ENCODE data around the gene NOMO2.
"Not testable (repeated sequence)": the region's sequence is repeated elsewhere in the genome, so short reads cannot be mapped to it uniquely, and the experiment has no call there.

NOMO2 gene

DNA sequence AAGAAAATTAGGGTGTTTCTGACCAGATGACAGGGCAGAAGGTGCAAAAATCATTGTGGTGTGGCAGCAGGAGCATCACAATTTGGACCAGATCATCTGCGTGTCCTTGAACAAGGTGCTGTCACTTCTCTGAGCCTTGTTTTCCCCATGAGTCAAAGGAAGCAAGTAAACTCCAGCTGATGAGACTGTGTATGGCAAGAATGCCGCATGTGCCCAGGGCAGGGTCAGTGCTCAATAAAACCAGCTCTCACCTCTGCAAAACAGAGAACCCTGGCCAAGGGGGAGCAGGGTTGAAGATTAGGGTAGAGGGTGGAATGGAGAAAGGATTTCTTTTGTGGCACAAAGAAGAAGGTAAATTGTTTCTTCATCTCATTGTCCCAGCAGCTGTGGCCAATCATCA is 17.4 kb upstream of the NOMO2 start:
- not testable (repeated sequence) for DNase-seq (ENCODE audit: low spot score); FAIRE-seq

DNA sequence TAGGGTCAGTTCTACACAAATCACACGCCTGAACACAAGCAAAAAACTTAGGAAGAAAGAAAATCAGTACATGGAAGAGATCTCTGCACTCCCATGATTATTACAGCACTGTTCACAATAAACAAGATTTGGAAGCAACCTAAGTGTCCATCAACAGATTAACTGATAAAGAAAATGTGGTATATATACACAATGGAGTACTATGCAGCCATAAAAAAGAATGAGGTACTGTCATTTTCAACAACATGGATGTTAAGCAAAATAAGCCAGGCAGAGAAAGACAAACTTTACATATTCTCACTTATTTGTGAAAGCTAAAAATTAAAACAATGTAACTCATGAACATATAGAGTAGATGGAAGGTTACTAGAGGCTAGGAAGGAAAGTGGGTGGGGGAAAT is 16.0 kb upstream of the NOMO2 start:
- not testable (repeated sequence) for FAIRE-seq; DNase-seq (ENCODE audit: low spot score)

DNA sequence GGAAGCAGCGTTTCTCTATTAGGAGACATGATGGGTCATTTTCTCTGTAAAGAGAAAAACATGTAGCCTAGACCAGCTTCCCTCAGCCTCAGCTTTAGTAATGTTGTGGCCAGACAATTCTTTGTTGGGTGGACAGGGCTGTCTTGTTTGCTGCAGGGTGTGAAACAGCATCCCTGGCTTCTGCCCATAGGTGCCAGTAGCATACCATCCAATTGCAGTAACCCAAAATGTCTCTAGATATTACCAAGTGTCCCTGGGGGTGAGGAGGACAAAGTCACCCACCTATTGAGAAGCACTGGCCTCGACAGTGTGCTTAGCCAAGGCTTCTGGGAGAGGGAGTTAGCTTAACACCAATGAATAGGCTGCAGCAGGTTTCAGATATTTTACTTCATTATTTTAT is 14.0 kb upstream of the NOMO2 start:
- FAIRE-seq; DNase-seq (ENCODE audit: low spot score): not testable (repeated sequence)

DNA sequence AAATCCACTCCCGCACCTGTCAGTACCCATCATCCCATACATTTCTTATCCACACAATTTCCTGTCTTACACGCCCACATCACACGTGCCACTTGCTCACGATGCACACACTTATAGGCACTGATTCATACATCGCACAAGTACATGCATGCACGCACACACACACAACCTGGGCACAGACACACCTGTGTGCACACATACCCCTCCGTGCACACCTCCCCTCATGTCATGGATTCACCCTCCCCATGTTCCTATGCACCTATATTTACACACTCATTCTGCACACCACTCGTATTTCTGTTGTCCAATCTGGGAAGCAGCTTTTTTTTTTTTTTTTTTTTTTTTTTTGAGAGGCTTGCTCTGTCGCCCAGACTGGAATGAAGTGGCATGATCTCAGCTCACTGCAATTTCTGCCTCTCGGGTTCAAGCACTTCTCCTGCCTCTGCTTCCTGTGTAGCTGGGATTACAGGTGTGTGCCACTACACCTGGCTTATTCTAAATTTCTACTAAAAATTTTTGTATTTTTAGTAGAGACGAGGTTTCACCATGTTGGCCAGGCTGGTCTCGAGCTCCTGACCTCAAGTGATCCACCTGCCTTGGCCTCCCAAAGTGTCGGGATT is 13.5 kb upstream of the NOMO2 start:
- not testable (repeated sequence) for FAIRE-seq; DNase-seq (ENCODE audit: low spot score)

DNA sequence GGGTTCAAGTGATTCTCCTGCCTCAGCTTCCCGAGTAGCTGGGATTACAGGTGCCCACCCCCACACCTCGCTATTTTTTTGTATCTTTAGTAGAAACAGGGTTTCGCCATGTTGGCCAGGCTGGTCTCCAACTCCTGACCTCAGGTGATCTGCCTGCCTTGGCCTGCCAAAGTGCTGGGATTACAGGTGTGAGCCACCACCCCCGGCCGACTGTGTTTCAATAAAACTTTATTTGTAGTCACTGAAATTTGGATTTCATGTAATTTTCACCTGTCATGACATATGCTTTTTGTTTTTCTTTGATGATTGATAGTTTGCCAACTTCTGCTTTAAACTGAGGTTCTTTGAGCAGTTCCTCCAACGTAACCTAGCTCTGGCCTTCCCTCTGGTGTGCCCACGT is 12.0 kb upstream of the NOMO2 start:
- not testable (repeated sequence) for DNase-seq (ENCODE audit: low spot score); FAIRE-seq

DNA sequence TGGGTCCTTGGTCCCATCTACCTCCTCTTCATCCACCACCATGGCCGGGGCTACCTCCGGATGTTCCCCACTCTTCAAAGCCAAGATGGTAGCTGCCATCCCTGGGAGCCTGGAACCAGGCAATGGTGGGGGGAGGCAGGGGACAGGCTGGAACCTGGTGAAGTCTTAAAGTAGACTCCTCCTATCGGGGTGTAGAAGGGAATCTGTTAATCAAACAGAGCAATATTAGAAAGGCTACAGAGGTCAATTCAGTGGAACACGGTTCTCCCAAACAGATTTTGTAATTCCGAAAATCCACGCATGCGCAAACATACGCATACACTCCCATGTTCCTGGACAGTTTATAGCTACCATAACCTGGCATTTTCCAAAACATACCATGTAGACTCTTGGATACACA is 11.1 kb upstream of the NOMO2 start:
- not testable (repeated sequence) for DNase-seq (ENCODE audit: low spot score); FAIRE-seq

DNA sequence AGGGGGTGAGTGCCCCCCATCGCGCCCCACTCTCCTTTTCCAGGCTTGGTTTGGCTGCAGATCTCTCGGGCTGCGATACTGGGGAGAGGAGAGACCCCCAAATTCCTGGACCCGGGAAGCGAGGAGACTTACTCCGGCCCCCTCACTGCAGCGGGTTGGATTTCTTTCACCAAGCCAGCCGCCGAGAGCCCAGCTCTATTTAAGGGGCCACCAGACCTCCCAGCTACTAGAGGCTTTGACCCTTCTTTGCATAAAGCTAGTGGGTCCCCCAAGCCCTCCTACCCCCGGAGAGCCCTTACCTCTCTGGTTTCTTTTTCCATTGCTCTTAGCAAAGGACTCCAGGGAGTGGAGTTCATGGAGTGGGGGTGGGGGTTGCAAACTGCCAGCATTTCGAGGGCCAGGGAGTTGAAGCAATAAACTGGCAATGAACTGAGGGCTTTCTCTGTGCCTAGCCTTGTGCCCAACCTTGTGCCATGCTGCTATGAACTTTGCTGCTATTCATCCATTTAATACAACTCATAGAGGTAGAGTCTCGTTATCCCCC is 9.5 kb upstream of the NOMO2 start:
- DNase-seq (ENCODE audit: low spot score); FAIRE-seq: not testable (repeated sequence)

DNA sequence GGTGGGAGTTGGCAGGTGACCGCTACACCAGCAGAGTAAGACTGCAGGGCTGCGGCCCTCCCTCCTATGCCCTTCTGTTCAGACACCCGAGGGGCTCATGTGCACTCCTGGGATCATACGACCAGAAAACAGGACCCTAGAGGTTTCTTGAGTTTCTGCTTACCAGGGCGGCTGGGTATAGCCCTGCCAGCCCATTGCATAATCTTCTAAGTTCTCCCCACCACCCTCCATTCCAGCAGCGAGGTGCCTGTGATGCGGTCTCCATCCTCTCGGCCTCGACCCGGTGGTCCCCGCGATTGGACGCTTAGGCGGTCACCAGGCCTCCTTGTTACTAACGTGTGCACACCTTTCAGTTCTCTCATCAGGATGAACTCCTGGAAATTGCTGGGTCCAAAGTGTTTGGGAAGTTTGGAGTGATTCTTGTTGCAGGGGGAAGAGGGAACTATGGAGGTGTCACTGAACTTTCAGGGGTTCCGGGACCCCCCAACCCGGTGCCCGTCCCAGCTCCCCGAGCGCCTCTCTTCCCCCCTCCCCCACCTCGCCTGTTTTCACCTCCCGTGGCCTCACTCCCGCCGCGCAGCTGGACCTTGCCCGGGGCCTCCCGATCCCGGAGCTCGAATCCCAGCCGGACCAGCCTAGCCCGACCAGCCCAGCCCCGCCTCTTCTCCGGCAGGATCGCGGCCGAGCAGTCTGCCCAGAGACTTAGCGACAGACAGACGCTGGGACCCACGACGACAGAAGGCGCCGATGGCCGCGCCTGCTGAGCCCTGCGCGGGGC is 8.8 kb upstream of the NOMO2 start:
- not testable (repeated sequence) for DNase-seq (ENCODE audit: low spot score); FAIRE-seq

DNA sequence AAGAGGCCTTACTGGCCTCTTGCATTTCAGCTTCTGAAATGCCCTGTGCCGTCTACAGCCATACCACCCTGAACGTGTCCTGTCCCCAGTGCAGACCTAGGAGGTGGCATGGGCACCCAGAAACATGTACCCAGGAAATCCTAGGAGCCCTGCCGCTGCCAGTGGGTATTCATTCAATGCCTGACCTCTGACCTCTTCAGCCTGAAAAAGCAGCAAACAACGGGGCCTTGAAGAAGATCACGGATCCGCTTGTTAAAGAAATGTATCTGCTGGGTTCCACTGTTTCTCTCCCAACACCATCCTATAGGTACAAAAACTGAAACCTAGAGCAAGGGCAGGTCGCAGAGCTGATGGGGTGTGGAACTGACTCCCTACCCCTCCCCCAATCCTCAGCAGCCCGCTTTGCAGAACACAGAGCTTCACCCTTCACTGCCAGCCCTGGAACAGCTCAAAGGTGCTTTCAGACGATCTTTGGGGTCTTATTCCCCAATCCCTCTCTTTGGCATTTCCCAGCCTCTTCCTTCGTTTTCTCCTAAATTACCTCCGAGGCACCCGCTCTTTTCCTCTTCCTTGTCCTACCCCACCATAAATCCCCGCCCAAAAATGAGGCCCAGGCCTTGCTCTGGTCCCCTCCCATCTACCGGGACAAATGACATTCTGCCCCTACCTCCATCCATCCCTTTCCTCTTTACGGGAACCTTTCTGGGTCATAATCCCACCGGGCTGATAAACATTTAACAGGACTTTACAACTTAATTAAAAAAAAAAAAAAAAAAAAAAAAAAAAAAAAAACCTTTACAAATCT is 1.3 kb downstream of the NOMO2 start:
- DNase-seq (ENCODE audit: low spot score); FAIRE-seq: not testable (repeated sequence)

DNA sequence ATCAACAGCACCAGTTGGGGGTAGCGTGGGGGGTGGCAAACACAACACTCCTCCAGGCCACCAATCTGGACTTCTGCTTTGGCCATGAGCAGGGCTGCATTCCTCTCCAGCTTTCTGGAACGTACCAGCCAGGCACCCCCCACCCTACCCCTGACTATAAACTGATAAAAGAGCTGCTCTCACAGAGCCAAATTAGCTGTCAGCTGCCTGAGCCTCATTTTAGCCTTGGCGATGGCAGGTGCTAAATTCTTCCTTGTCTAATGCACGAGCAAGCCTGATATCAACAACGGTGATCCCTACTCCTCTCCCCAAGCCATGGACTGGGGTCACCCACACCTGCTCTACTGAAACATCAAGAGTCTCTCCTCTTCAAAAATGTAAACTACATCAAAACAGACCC is 8.2 kb downstream of the NOMO2 start:
- not testable (repeated sequence) for FAIRE-seq

DNA sequence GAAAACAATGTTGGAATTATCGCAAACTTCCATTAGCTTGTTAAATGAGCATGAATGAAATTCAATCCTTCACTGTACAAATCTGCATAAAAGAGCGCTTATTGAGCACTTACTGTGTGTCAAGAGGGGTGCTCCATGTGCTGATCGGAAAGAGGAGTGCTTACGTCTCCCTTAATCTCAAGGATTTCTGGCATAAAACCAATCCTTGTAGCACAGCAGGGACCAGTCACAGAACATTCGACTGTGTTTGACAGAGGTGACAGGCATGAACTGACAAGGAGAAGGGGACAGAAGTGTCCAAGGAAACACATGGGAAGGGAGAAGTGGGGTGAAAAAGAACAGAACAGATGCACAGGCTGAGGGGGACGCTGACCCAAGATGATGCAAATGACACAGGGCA is 14.5 kb downstream of the NOMO2 start:
- FAIRE-seq; DNase-seq (ENCODE audit: low spot score): not testable (repeated sequence)

More for the DNA sequence above, 8.2 kb downstream of the NOMO2 start:
- DNase-seq (ENCODE audit: low spot score): not testable (repeated sequence)

DNA sequence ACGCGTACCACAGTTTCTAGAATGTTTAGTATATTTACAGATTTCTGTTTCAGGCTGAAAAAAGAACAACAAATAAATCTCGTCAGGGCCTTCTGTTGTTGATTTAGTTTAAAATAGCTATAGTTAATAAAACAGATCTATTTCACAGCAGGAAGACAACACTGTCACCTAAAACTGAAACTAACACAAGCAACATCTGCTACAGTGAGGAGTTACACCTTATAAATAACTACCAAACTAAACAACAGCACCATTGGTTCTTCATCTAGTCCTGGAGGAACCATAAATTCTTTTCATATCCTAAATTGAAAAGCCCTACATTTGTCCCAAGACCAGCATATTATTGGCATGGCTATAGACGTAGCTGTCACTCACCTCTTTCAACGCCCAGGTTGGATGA is 15.0 kb downstream of the NOMO2 start:
- FAIRE-seq; DNase-seq (ENCODE audit: low spot score): not testable (repeated sequence)

DNA sequence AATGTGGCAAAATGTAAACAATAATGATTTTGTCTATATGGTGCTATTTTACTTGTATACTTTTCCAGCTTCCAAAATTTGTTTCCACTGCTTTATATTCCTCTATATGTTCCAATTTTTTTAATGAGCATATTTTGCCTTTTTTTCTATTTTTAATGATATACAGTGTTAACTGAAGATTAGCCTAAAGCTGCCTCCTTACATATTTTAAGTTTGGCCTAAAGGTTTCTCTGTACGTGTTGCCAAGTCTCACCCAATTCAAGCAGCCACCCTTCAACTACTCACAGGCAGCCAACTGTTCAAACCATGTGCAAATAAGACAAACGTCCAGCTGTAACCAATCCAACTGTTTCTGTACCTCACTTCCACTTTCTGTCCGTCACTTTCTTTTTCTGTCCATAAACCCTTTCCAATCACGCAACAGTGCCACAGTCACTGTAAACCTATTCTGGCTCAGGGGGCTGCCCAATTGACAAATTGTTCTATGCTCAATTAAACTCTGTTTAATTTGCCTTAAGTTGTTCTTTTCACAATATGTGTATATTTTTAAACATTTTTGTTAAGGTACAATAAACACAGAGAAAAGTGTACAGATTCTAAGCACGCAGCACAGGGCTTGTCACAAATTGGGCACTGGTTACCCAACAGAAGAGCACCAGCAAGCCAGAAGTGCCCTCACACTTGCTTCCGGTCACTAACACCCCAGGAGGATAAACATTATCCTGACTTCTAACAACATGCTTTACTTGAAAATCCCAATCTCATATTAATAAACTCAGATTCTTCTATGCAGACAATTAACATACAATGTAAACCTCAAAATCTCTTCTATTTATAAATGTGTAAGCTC is 17.4 kb downstream of the NOMO2 start:
- DNase-seq (ENCODE audit: low spot score); FAIRE-seq: not testable (repeated sequence)

DNA sequence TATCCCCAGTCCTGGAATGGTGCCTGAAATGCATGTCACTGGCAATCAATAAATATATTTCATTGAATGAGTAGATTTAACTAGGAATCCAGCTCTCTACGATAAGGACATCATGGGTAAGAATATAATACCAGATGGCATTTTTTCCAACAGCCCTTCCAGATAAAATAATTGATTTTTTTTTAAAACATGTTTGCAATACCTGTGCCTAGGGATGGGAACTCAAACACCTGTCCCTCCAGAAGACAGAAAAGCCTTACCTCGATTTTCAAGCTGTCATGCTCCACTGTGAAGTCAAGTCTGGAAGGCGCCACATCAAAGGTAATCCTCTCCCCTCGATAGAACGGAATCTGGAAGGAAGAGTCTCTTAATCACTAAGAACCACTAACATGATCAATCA is 20.0 kb downstream of the NOMO2 start:
- not testable (repeated sequence) for DNase-seq (ENCODE audit: low spot score); FAIRE-seq

DNA sequence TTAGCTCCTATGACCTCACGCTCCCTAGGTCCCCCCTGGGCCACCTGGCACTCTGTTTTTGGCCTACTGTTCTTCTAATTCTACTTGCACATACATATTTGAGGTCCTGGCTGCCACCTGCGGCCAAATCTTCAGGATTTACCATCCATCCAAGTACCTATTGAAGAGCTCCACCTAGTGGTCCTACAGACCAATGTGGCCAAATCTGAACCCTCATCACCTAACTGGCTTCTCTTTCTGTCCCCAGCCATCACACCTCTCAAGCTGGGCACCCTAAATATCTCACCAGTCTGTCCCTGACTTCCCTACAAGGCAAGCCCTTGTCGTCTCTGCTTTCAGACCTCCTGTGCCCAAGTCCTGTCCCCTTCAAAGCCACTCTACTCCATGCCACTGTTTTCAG is 24.9 kb downstream of the NOMO2 start:
- FAIRE-seq; DNase-seq (ENCODE audit: low spot score): not testable (repeated sequence)

DNA sequence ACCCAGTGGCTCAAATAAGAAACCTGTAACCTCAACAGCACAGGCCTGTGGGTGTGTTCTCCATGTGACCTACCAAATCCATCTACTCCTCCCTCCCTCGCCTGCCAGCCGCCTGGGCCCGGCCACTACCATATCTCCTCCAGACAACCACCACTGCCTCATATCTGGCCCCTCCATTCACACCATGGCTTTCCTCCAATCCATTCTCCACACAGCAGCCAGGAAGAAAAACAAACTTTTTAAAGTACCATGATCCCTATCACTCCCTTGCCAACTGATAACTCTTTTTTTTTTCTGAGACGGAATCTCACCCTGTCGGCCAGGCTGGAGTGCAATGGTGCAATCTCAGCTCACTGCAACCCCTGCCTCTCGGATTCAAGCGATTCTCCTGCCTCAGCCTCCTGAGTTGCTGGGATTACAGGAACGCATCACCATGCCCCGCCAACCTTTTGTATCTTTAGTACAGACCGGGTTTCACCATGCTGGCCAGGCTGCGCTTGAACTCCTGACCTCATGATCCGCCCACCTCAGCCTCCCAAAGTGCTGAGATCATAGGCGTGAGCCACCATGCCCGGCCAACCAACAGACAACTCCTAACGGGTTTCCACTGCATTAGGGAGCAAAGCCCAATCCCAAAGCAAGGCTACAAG is 26.3 kb downstream of the NOMO2 start:
- DNase-seq (ENCODE audit: low spot score); FAIRE-seq: not testable (repeated sequence)

DNA sequence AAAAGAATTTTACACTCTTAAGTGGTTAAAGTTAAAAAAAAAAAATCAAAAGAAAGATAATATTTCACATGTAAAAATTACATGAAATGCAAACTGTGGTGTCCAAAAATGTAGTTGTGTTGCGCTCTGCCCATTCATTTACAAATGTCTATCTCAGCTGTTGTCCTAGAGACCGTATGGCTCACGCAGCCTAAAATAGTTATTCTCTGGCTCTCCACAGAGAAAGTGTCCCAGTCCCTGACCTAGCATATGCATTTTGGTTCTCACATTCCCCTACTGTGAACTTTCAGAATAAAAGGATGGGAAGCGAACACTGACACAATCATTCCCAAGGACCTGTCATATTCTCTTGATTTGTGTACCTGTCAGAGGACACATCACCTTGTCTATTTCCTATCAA is 27.6 kb downstream of the NOMO2 start:
- not testable (repeated sequence) for DNase-seq (ENCODE audit: low spot score); FAIRE-seq

DNA sequence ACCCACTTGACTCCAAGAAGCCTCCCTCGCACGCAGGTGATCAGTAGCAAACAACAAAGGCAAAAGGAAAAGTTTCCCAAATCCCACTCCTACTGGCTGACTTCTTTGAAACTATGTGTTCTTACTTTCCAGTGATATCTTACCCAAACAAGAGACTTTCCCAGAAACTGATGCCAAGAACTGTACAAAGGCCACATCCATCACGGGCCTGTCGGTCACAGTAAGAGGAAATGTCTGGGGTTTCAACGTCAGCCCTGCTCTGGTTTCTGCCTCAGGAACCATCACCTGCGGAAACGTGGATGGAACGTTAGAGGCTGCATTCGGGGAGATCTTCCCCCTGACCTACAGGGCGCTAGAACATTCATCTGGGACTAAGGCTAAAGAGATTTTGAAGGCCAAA is 30.6 kb downstream of the NOMO2 start:
- not testable (repeated sequence) for DNase-seq (ENCODE audit: low spot score); FAIRE-seq

DNA sequence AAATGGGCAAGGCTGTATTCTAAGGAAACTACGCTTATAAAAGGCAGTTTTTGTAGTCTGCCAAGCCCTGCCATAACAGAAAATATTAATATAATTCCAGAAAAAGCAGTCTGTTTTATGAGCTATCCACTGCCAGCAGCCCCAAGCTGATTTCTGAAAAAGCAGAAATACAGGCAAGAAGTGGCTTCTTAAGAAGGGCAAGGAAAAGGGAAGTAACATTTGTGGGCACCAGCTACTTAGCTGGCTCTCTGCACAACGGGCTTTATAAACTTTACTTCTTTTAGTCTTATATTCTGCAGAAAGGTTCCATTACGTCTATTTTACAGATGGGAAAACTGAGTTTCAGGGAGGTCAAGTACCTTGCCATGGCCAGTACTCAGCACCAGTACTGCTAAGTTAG is 31.6 kb downstream of the NOMO2 start:
- not testable (repeated sequence) for FAIRE-seq; DNase-seq (ENCODE audit: low spot score)

DNA sequence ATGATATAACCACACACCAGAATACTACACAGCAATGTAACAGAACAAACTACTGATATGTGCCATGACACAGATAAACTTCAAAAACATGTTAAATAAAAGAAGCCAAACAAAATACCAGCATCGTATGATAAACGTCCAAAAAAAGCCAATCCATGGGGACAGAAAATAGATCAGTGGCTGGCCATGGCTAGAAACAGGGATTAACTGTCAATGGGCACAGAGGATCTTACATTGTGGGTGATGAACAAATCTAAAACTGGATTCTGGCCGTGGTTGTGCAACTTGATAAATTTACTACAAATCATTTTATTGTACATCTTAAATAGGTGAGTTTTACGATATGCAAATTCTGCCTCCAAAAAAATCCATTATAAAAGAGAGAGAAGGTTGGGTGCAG is 35.4 kb downstream of the NOMO2 start:
- FAIRE-seq; DNase-seq (ENCODE audit: low spot score): not testable (repeated sequence)

All from RCC 7860 (cell line).